ENCODE data around the gene ZNF319. TPM values are rescaled to one million over a fixed set of nuclear protein-coding genes. Genes with fewer than 3 reads are reported as not detected.

ZNF319 gene
- total and polyA plus RNA-seq, 10 of the 15 experiments (the other 5 are each of a cell fraction or from before 2014, with no cell fraction given), result 0.29 to 7.4 (median 1.7) TPM

- DNase-seq (ENCODE audit: low read depth, low spot score), result no peak
- CTCF ChIA-PET, result no interaction called here
- intact Hi-C loops (cut with micrococcal nuclease; ENCODE audit: unreplicated experiment) (no loop called here), in situ Hi-C loops (cut with MboI) (no loop called here)
- Histone ChIP-seq H3K36me3 (ENCODE audit: control insufficient read depth in 2 of 2, insufficient read depth in 2 of 2, low read length in 1 of 2) (no peaks in the 10 kb centered on the region), H2AFZ (ENCODE audit: control insufficient read depth, low read depth, low read length) (no peak overlapping the region), H3K27ac (ENCODE audit: control insufficient read depth, insufficient read depth) (no peak overlapping the region), H3K4me1 (ENCODE audit: control insufficient read depth, insufficient read depth, low read length) (no peaks in the 10 kb centered on the region; the same call in 1 of the 2 replicates), H3K4me2 (ENCODE audit: control insufficient read depth, insufficient read depth) (no peak overlapping the region), H3K9me3 (replicated peaks; ENCODE audit: control insufficient read depth, insufficient read depth, low read length) (no peaks in the 10 kb centered on the region), H3K9ac (ENCODE audit: control insufficient read depth, insufficient read depth, low read length) (no peak overlapping the region), H3K27me3 (replicated peaks in 1 of 2; ENCODE audit: control insufficient read depth in 2 of 2, insufficient read depth in 2 of 2, low read length in 1 of 2) (no peaks in the 10 kb centered on the region; a peak in 2 of 4 replicates), H4K20me1 (ENCODE audit: control insufficient read depth, insufficient read depth) (no peaks in the 10 kb centered on the region), H3K4me3 (no peak overlapping the region), H3K79me2 (ENCODE audit: control insufficient read depth, insufficient read depth, low read length) (no peaks in the 10 kb centered on the region)
- SMC1A ChIA-PET (ENCODE audit: uncharacterized antibody, unreplicated experiment), result no interaction called here
- BruUV-seq (replicated peaks), result no TSS peak
- no peak for TF ChIP-seq SMC3 (IDR thresholded peaks at IDR 0.05; ENCODE audit: borderline replicate concordance, low read length)
- TF ChIP-seq ZSCAN29 (IDR thresholded peaks at IDR 0.05), result no peak
- no peak for TF ChIP-seq YBX1 (IDR thresholded peaks at IDR 0.05)
- TF ChIP-seq KDM1A (IDR thresholded peaks at IDR 0.05; ENCODE audit: borderline replicate concordance), result no peak
- TF ChIP-seq USF2 (IDR thresholded peaks at IDR 0.05; ENCODE audit: borderline replicate concordance, low read depth, low read length), result no peak
- no peak for TF ChIP-seq HDGF (IDR thresholded peaks at IDR 0.05)
- no peak for TF ChIP-seq CHD2 (IDR thresholded peaks at IDR 0.05; ENCODE audit: borderline replicate concordance, low read depth, low read length)
- TF ChIP-seq TCF7 (IDR thresholded peaks at IDR 0.05; ENCODE audit: borderline replicate concordance), result no peak
- no peak for TF ChIP-seq REST (IDR thresholded peaks at IDR 0.05; ENCODE audit: low read depth, low read length)
- TF ChIP-seq NR2C1 (IDR thresholded peaks at IDR 0.05), result no peak
- no peak for TF ChIP-seq ASH2L (IDR thresholded peaks at IDR 0.05; ENCODE audit: borderline replicate concordance, low read depth)
- no peak for TF ChIP-seq SIN3A (IDR thresholded peaks at IDR 0.05; ENCODE audit: low read depth, low read length)
- no peak for TF ChIP-seq NR2C2 (IDR thresholded peaks at IDR 0.05; ENCODE audit: borderline replicate concordance, control insufficient read depth, insufficient read length, low read depth)
- TF ChIP-seq RELB (IDR thresholded peaks at IDR 0.05; ENCODE audit: low read depth), result no peak
- no peak for TF ChIP-seq CHD4 (IDR thresholded peaks at IDR 0.05)
- no peak for TF ChIP-seq USF1 (IDR thresholded peaks at IDR 0.05; ENCODE audit: borderline replicate concordance, extremely low read length, insufficient read depth, low read depth, low read length)
- POLR2A ChIA-PET, result no interaction called here
- ATAC-seq, result no peak
- no peak for FAIRE-seq
- WGBS (ENCODE audit: insufficient coverage, insufficient replicate concordance, low lambda C conversion rate, missing lambda C conversion rate), result 44% methylated on average over 59 of the region's 62 CpGs
- RAD21 ChIA-PET (ENCODE audit: unreplicated experiment), result no interaction called here
Observed at GRCh38 chr16:57985204-57986181, 15.0 kb downstream of the ZNF319 start.

All from GM12878 (cell line).